Measurements from ENCODE around the gene PRR5.

Gene PRR5

DNA sequence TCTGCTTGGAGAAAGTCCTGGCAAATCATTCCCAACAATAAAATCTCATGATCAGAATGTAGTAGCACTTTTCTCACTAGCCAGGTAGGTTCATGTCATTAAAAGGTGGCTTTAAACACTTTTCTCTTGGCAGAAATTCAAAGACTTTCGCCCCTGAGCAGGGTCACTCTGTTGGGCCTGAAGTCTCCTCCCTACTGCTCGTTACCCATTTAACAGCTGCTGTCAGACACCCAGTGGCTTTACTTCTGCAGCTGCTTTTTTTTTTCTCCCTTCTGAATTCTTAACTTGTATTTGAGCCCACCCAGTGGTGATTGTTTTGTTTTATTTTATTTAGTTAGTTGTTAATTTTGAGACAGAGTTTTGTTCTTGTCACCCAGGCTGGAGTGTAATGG, 75.4 kb downstream of the PRR5 start:
- TF ChIP-seq, protein P1, sequence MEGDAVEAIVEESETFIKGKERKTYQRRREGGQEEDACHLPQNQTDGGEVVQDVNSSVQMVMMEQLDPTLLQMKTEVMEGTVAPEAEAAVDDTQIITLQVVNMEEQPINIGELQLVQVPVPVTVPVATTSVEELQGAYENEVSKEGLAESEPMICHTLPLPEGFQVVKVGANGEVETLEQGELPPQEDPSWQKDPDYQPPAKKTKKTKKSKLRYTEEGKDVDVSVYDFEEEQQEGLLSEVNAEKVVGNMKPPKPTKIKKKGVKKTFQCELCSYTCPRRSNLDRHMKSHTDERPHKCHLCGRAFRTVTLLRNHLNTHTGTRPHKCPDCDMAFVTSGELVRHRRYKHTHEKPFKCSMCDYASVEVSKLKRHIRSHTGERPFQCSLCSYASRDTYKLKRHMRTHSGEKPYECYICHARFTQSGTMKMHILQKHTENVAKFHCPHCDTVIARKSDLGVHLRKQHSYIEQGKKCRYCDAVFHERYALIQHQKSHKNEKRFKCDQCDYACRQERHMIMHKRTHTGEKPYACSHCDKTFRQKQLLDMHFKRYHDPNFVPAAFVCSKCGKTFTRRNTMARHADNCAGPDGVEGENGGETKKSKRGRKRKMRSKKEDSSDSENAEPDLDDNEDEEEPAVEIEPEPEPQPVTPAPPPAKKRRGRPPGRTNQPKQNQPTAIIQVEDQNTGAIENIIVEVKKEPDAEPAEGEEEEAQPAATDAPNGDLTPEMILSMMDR (IDR thresholded peaks at IDR 0.05; ENCODE audit: unreplicated experiment in 3 of 3): no peak
- Mint-ChIP-seq H3K4me1 (peaks cover 9% of the 10 kb centered on the region), H3K27ac (peak overlapping the region; percentile 73 to 91 (median 78)), H3K36me3 (ENCODE audit: low read depth) (peaks cover 10% of the 10 kb centered on the region), H3K4me3 (no peak overlapping the region), H3K27me3 (ENCODE audit: low read depth) (peaks cover 5% of the 10 kb centered on the region), H3K9me3 (peaks cover 13% of the 10 kb centered on the region)

DNA sequence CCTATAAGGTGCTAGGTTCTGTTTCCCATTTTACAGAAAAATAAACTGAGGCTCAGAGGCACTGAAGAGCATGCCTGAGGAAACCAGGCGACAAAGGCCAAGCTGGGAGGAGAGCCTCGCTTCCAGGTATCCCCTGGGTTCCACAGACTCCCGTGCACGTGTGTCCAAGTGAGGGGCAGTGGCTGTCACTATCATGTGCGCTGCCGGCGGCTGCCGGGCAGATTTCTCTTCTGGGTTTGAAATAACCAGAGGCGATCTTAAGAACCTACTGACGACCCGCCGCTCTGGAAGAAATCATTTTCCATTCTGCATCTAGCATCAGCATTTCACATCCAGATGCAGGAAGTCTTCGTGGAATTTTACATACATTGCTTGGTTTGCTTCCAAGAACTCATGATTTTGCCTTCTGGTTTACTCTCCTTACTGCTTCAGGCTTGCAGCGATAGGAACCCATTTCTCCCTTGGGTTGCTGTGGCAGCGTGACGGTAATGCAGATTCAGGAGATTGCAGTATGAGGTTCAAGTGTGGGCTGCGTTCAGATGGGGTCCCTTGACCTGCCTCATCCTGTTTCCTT, 79.0 kb downstream of the PRR5 start:
- H3K4me3 Mint-ChIP-seq: no peak overlapping the region
- no peaks in the 10 kb centered on the region for H3K36me3 Mint-ChIP-seq (ENCODE audit: low read depth)
- H3K27me3 Mint-ChIP-seq (ENCODE audit: low read depth): peaks cover 9% of the 10 kb centered on the region
- H3K4me1 Mint-ChIP-seq: peaks cover 9% of the 10 kb centered on the region
- TF ChIP-seq, protein P1 (IDR thresholded peaks at IDR 0.05; ENCODE audit: unreplicated experiment in 3 of 3): no peak
- H3K27ac Mint-ChIP-seq: no peak overlapping the region
- no peaks in the 10 kb centered on the region for H3K9me3 Mint-ChIP-seq

DNA sequence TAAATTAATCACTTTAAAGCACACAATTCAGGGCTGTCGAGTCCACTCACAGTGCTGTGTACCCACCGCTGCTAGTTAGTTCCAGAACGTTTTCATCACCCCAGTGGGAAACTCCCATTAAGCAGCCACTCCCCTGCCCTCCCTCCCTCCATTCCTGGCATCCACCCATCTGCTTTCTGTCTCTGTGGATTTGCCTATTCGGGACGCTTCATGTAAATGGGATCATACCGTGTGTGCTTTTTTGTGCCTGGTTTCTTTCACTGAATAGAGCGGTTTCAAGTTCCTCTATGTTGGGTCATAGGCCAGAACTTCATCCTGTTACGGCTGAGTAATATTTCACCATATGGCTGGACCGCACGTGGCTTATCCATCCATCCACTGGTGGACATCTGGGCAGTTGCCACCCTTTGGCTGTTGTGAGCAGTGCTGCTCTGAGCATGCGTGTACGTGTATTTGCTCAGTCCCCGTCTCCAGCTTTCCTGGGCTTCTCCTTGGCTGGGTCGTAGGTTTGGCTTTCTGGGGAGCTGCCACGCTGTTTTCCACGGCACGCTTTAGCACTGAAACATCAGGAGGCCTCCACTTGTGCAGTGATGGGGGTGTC, 80.5 kb downstream of the PRR5 start:
- peaks cover under 1% of the 10 kb centered on the region for H3K4me1 Mint-ChIP-seq
- TF ChIP-seq, protein P1 (IDR thresholded peaks at IDR 0.05; ENCODE audit: unreplicated experiment in 3 of 3): no peak
- H3K27me3 Mint-ChIP-seq (ENCODE audit: low read depth): peaks cover 10% of the 10 kb centered on the region
- H3K4me3 Mint-ChIP-seq: no peak overlapping the region
- no peak overlapping the region for H3K27ac Mint-ChIP-seq
- no peaks in the 10 kb centered on the region for H3K36me3 Mint-ChIP-seq (ENCODE audit: low read depth)
- no peaks in the 10 kb centered on the region for H3K9me3 Mint-ChIP-seq

DNA sequence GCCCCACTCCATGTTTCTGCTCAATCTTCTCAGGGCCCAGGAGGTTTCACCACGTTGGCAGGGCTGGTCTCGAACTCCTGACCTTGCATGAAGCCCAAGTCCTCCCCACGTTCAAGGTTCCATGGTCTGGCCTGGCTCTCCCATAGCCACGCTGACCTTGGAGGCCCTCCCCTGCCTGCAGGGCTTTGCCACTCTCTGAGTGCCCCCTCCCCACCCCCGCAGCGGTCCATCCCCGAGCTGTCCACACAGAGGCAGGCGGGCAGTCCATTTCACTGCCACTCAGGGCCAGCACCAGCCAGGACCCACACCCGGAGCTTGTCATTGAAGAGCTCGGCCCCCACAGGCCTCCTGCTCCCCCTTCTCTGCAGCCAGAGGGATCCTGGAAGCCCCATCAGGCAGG, 81.1 kb downstream of the PRR5 start:
- H3K4me1 Mint-ChIP-seq: no peaks in the 10 kb centered on the region
- H3K27me3 Mint-ChIP-seq (ENCODE audit: low read depth): peaks cover 11% of the 10 kb centered on the region
- no peaks in the 10 kb centered on the region for H3K9me3 Mint-ChIP-seq
- no peak overlapping the region for H3K27ac Mint-ChIP-seq
- no peaks in the 10 kb centered on the region for H3K36me3 Mint-ChIP-seq (ENCODE audit: low read depth)
- TF ChIP-seq, protein P1 (IDR thresholded peaks at IDR 0.05; ENCODE audit: unreplicated experiment in 3 of 3): no peak
- no peak overlapping the region for H3K4me3 Mint-ChIP-seq

DNA sequence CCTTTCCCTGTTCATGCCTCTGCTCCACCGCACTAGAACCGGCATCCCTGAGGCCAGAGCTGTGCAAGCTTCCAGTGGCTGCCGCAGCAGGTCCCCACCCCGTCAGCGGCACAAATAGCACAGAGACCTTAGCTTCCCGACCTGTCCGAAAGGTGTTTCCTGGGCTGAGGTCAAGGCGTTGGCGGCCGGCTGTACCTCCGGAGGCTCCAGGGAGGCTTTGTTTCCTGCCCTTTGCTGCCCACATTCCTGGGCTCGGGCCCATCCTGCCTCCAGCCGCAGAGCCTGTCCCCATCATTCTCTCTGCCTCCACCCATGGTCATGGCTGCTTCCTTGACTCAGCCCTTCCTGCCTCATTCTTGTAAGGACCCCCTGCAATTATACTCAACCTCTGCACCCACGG, 81.6 kb downstream of the PRR5 start:
- H3K4me1 Mint-ChIP-seq: no peaks in the 10 kb centered on the region
- peaks cover 11% of the 10 kb centered on the region for H3K27me3 Mint-ChIP-seq (ENCODE audit: low read depth)
- no peaks in the 10 kb centered on the region for H3K9me3 Mint-ChIP-seq
- peaks cover under 1% of the 10 kb centered on the region for H3K36me3 Mint-ChIP-seq (ENCODE audit: low read depth)
- H3K4me3 Mint-ChIP-seq: no peak overlapping the region
- TF ChIP-seq, protein P1 (IDR thresholded peaks at IDR 0.05; ENCODE audit: unreplicated experiment in 3 of 3): no peak
- peak overlapping the region in 1 of 3 experiments; percentile 0 for H3K27ac Mint-ChIP-seq

DNA sequence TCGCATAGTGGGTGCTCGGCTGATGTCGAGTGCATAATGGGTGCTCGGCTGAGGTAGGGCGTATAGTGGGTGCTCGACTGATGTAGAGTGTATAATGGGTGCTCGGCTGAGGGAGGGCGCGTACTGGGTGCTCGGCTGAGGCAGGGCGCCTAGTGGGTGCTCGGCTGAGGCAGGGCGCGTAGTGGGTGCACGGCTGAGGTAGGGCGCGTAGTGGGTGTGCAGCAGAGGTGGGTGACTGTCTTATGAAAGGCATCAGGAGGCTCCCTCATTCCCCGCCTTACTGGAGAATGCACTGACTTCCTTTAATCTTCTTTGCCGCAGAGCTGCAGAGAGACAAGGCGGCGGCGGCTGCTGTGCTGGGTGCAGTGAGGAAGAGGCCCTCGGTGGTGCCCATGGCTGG, 84.1 kb downstream of the PRR5 start:
- Mint-ChIP-seq H3K27me3 (ENCODE audit: low read depth) (peaks cover 14% of the 10 kb centered on the region), H3K4me3 (no peak overlapping the region), H3K9me3 (no peaks in the 10 kb centered on the region), H3K36me3 (ENCODE audit: low read depth) (peaks cover 9% of the 10 kb centered on the region), H3K4me1 (no peaks in the 10 kb centered on the region), H3K27ac (no peak overlapping the region)
- TF ChIP-seq, protein P1 (IDR thresholded peaks at IDR 0.05; ENCODE audit: unreplicated experiment in 3 of 3): no peak
